GM13976 (cell line): ENCODE results near the gene YIPF5.

Experiments used
- DNase-seq: peaks from one replicate; pipeline ENCODE4 v3.0.0; 2012; ENCODE audit warnings: low spot score
- in situ Hi-C: fragments of 300-500 bp; cut with MboI; formaldehyde crosslinking; loops from one replicate; pipeline ENCODE4 v1.12.0; 2022; ENCODE audit warnings: low sequenced_read_pairs, mixed read lengths, inconsistent platforms; ENCODE audit not compliant: unreplicated experiment
- TF ChIP-seq, protein P1 (sequence below): IDR thresholded peaks from 2 replicates; pipeline ENCODE4 v1.5.1; 2012; ENCODE audit warnings: borderline replicate concordance, mild to moderate bottlenecking; ENCODE audit not compliant: insufficient read depth; ENCODE audit errors: extremely low read depth, missing control alignments, control extremely low read depth

The YIPF5 gene

DNA sequence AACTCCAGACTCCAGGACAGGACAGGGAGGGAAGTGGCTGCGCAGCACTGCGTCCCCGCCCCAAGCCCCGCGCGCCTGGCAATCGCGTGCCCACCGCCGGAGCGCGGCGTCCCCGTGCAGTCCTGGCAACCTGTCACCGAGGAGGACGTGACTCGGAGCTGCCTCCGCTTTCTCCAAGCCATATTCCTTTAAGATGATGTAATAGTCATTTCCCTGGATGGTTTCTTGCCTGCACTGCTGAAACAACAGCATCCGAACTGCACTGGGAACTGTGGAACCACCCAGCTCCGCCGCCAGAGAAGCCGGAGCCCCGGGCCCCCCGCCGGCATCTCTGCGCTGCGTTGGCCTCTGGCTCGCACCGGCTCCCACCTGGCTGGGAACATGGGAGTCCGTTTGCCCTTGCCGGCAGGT is 34.7 kb upstream of the YIPF5 start:
- in situ Hi-C loops, result loop anchor here (25.0 kb wide), 2 partner anchors 1032 to 1607 kb away; no protein-coding TSS in a partner anchor
- no peak for DNase-seq
- TF ChIP-seq, protein P1, sequence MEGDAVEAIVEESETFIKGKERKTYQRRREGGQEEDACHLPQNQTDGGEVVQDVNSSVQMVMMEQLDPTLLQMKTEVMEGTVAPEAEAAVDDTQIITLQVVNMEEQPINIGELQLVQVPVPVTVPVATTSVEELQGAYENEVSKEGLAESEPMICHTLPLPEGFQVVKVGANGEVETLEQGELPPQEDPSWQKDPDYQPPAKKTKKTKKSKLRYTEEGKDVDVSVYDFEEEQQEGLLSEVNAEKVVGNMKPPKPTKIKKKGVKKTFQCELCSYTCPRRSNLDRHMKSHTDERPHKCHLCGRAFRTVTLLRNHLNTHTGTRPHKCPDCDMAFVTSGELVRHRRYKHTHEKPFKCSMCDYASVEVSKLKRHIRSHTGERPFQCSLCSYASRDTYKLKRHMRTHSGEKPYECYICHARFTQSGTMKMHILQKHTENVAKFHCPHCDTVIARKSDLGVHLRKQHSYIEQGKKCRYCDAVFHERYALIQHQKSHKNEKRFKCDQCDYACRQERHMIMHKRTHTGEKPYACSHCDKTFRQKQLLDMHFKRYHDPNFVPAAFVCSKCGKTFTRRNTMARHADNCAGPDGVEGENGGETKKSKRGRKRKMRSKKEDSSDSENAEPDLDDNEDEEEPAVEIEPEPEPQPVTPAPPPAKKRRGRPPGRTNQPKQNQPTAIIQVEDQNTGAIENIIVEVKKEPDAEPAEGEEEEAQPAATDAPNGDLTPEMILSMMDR, result no peak

DNA sequence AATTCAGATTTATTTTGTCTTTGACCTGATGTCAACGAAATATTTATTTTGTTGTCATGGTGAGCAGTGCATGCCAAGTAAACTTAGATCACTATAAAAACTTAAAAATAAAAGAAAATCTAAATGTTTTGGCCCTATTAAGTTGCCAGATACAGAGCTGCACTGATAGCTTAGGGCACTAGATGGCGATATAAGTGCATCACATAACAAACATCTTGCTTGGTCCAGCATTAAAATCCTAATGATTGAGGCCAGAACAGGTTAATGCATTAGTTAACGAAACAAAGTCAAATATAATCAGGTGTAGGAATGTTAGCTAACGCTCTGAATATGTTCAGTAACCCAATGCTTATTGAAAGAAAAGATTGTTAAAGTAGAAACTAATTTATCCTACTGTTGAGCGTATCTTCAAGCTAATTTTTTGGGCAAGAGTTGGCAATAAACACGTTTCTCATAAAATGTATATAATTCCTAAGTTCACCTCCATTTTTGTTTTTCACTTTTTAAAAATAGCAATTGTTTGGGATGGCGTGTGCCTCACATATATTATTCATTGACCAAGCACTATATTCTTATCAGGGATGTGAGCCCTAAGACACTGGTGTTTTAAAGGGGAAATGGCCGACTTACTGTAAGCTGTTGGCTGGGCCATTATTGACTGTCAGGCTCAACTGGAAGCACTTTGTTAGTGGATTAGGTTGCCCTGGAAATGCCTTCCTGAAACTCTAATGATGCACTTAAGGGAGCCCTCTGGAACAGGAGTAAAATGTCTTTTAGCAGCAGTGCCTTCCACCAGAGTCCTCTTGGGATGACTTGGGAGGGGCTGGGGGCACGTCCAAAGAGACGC is 33.5 kb upstream of the YIPF5 start:
- in situ Hi-C loops, result loop anchor here (25.0 kb wide), 2 partner anchors 1033 to 1608 kb away; no protein-coding TSS in a partner anchor
- TF ChIP-seq, protein P1, result peak; percentile 73
- peak; percentile 34 for DNase-seq

DNA sequence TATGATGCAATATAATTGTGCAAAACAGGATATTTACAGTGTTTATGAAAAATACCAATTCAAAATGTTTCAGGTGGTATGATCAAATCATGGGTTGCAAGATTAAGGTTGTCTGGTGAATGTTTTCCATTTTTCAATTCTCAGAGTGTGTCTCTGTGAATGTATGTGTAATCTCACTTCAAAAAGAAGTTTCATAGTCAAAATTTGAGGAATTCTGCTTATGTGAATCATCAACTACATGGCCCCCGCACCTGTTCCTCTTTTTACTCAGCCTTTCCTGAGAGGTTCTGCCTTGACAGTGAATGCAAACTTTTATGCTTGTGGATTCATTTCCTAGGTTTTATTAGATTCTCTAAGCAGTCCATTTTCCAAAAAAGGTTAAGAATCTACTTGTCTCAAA is 32.3 kb upstream of the YIPF5 start:
- in situ Hi-C loops, result loop anchor here (25.0 kb wide), 2 partner anchors 1035 to 1610 kb away; no protein-coding TSS in a partner anchor
- TF ChIP-seq, protein P1, result no peak
- no peak for DNase-seq

DNA sequence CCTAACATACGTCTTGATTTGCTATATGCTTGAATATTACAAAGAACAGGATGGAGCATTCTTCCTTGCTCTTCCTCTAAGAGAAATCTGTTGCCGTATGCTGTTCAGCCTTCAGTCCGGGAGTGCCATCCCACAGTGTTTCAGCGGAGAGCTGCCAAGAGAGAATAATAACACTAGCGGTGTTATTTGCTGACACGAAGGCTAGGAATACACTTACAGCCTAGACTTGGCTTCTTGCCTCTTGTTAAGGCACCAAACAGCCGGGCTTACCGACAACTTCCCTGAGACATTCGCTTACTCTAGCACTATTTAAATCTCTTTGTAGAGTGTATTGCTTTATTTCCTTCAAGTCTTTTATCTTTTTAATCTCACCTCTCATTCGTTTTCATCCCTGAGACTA is 31.6 kb upstream of the YIPF5 start:
- in situ Hi-C loops, result loop anchor here (25.0 kb wide), 2 partner anchors 1035 to 1610 kb away; no protein-coding TSS in a partner anchor
- DNase-seq, result no peak
- TF ChIP-seq, protein P1, result no peak

DNA sequence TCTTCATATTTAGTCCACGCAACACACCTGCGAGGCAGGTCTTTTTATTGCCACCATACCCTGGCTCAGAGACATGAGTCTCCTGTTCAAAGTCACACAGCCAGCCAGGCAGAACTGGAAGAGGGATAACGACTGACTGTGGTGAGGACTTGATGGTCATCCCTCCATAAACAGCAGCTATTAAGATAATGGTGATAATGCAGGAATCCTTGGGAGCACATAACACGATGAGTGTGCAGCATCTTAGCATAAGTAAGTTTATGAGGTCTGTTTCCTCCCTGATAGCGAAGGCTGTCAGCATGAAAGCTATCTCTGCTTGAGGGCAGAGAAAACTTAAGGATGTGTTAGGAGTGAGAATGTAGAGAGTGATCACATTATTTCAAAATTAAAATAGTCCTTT is 31.1 kb upstream of the YIPF5 start:
- in situ Hi-C loops, result loop anchor here (25.0 kb wide), 2 partner anchors 1036 to 1611 kb away; no protein-coding TSS in a partner anchor
- TF ChIP-seq, protein P1, result no peak

DNA sequence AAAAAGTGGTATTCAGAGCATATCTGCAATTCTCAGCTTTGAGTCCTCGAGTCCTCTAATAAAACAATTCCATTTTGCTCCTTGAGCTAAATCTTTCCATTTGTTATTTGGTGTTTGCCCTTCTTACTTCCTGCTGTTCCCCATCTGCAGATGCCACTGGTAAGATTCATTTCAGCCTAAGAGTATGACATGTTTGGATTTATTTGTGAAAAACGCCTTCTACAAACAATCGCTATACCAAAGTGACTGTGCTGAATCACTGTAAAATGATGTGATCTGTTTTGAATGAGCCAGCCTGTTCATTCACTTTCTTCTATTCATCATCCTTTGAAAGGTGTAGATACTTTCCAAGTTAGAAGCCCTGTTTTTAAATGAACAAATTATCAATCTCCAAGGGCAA is 27.9 kb upstream of the YIPF5 start:
- TF ChIP-seq, protein P1, result no peak
- no peak for DNase-seq
- in situ Hi-C loops, result no loop called here

More for the DNA sequence above, 31.1 kb upstream of the YIPF5 start:
- no peak for DNase-seq
